Pons (tissue), 1 donor: Measurements from ENCODE around the gene ASGR1.
A peak's percentile ranks its signal among the peaks of the same experiment; 100 is the strongest.
"Not testable (repeated sequence)": the region's sequence is repeated elsewhere in the genome, so short reads cannot be mapped to it uniquely, and the experiment has no call there.

Experiments
- DNase-seq: peaks from one replicate; pipeline ENCODE4 v3.0.0-alpha.2; 2016; ENCODE audit warnings: low spot score

ASGR1 gene

GRCh38 chr17:7158424-7158823, 20.7 kb downstream of the ASGR1 start:
- DNase-seq: not testable (repeated sequence)

- DNase-seq: no peak
Observed at GRCh38 chr17:7156342-7156940, 22.7 kb downstream of the ASGR1 start.

GRCh38 chr17:7147772-7148171, 31.4 kb downstream of the ASGR1 start:
- no peak for DNase-seq

- no peak for DNase-seq
Observed at GRCh38 chr17:7146115-7146514, 33.1 kb downstream of the ASGR1 start.

- DNase-seq: no peak
Observed at GRCh38 chr17:7144213-7144612, 35.0 kb downstream of the ASGR1 start.

- DNase-seq: no peak
Observed at GRCh38 chr17:7141824-7142223, 37.3 kb downstream of the ASGR1 start.

GRCh38 chr17:7139400-7139799, 39.8 kb downstream of the ASGR1 start:
- no peak for DNase-seq

GRCh38 chr17:7138800-7139381, 40.3 kb downstream of the ASGR1 start:
- DNase-seq: no peak

GRCh38 chr17:7137171-7137943, 41.8 kb downstream of the ASGR1 start:
- DNase-seq: no peak

GRCh38 chr17:7136266-7136877, 42.8 kb downstream of the ASGR1 start:
- DNase-seq: peak; percentile 67

GRCh38 chr17:7133916-7134315, 45.3 kb downstream of the ASGR1 start:
- DNase-seq: no peak

GRCh38 chr17:7133424-7133823, 45.7 kb downstream of the ASGR1 start:
- DNase-seq: peak; percentile 31

- peak; percentile 31 for DNase-seq
Observed at GRCh38 chr17:7132511-7133094, 46.6 kb downstream of the ASGR1 start.

- DNase-seq: no peak
Observed at GRCh38 chr17:7131423-7131791, 47.8 kb downstream of the ASGR1 start.

GRCh38 chr17:7130621-7131422, 48.3 kb downstream of the ASGR1 start:
- DNase-seq: peak; percentile 39

GRCh38 chr17:7129311-7129710, 49.9 kb downstream of the ASGR1 start:
- DNase-seq: no peak

- no peak for DNase-seq
Observed at GRCh38 chr17:7128160-7128559, 51.0 kb downstream of the ASGR1 start.

- DNase-seq: not testable (repeated sequence)
Observed at GRCh38 chr17:7127501-7127900, 51.7 kb downstream of the ASGR1 start.

GRCh38 chr17:7126386-7126785, 52.8 kb downstream of the ASGR1 start:
- DNase-seq: not testable (repeated sequence)

GRCh38 chr17:7124923-7125322, 54.2 kb downstream of the ASGR1 start:
- DNase-seq: no peak

GRCh38 chr17:7123844-7124243, 55.3 kb downstream of the ASGR1 start:
- DNase-seq: no peak
